ENCODE data around the gene GKN2. TPM values are rescaled to one million over a fixed set of nuclear protein-coding genes. Genes with fewer than 3 reads are reported as not detected.

Gene GKN2
- total and polyA plus RNA-seq, 9 of the 15 experiments (the other 6 are each of a cell fraction or from before 2014, with no cell fraction given): not detected

DNA sequence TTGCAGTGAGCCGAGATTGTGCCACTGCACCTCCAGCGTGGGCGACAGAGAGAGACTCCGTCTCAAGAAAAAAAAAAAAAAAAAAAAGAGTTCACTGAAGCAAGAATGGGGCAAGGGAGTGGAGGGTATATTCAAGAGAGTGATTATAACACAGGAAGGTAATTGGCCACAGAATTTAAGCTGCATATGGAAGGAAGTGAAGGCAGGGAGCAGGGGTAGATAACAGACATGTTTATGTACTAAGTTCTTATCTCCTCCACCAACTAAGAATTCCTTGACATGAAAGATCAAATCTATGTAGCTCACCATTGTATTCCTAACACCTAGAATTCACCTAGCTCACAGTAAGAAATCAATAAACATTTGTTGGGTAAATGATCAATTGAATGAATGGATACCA lies 37.3 kb downstream of the GKN2 start (continued):
- TF ChIP-seq, protein P1, sequence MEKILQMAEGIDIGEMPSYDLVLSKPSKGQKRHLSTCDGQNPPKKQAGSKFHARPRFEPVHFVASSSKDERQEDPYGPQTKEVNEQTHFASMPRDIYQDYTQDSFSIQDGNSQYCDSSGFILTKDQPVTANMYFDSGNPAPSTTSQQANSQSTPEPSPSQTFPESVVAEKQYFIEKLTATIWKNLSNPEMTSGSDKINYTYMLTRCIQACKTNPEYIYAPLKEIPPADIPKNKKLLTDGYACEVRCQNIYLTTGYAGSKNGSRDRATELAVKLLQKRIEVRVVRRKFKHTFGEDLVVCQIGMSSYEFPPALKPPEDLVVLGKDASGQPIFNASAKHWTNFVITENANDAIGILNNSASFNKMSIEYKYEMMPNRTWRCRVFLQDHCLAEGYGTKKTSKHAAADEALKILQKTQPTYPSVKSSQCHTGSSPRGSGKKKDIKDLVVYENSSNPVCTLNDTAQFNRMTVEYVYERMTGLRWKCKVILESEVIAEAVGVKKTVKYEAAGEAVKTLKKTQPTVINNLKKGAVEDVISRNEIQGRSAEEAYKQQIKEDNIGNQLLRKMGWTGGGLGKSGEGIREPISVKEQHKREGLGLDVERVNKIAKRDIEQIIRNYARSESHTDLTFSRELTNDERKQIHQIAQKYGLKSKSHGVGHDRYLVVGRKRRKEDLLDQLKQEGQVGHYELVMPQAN (IDR thresholded peaks at IDR 0.05; ENCODE audit: borderline replicate concordance): no peak
- no peak for TF ChIP-seq MED1 (CRISPR knock-in tag; IDR thresholded peaks at IDR 0.05; ENCODE audit: borderline replicate concordance)
- no peak for TF ChIP-seq CBX8 (IDR thresholded peaks at IDR 0.05; ENCODE audit: borderline replicate concordance, extremely low read depth, low read depth, low read length, poor library complexity, severe bottlenecking)
- no peak for TF ChIP-seq BRD9 (IDR thresholded peaks at IDR 0.05; ENCODE audit: low read depth, partially characterized antibody)
- no peak for TF ChIP-seq HIVEP1 (CRISPR knock-in tag; IDR thresholded peaks at IDR 0.05)
- no peak for TF ChIP-seq TRIM28 (IDR thresholded peaks at IDR 0.05)
- no peak for TF ChIP-seq GTF2E2 (tag; IDR thresholded peaks at IDR 0.05)
- TF ChIP-seq, protein P2, sequence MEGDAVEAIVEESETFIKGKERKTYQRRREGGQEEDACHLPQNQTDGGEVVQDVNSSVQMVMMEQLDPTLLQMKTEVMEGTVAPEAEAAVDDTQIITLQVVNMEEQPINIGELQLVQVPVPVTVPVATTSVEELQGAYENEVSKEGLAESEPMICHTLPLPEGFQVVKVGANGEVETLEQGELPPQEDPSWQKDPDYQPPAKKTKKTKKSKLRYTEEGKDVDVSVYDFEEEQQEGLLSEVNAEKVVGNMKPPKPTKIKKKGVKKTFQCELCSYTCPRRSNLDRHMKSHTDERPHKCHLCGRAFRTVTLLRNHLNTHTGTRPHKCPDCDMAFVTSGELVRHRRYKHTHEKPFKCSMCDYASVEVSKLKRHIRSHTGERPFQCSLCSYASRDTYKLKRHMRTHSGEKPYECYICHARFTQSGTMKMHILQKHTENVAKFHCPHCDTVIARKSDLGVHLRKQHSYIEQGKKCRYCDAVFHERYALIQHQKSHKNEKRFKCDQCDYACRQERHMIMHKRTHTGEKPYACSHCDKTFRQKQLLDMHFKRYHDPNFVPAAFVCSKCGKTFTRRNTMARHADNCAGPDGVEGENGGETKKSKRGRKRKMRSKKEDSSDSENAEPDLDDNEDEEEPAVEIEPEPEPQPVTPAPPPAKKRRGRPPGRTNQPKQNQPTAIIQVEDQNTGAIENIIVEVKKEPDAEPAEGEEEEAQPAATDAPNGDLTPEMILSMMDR (IDR thresholded peaks at IDR 0.05 in 2 of 3, conservative IDR thresholded peaks at IDR 0.05 in 1 of 3; ENCODE audit: insufficient read depth in 2 of 3, low read depth in 1 of 3, low read length in 3 of 3): no peak
- TF ChIP-seq PHF21A (IDR thresholded peaks at IDR 0.05; ENCODE audit: borderline replicate concordance, low read depth): no peak
- no peak for TF ChIP-seq SMARCB1 (IDR thresholded peaks at IDR 0.05; ENCODE audit: insufficient read length, low read depth)
- TF ChIP-seq ZNF311 (CRISPR knock-in tag; IDR thresholded peaks at IDR 0.05): no peak
- peak; percentile 62; the same call in 1 of the 2 replicates for TF ChIP-seq ARID1B (IDR thresholded peaks at IDR 0.05)
- TF ChIP-seq ARHGAP35 (IDR thresholded peaks at IDR 0.05; ENCODE audit: partially characterized antibody): no peak
- TF ChIP-seq TEAD4 (IDR thresholded peaks at IDR 0.05; ENCODE audit: low read length): peak; percentile 40; the same call in 1 of the 2 replicates
- no peak for TF ChIP-seq TEAD4 (CRISPR knock-in tag; IDR thresholded peaks at IDR 0.05; ENCODE audit: borderline replicate concordance)
- TF ChIP-seq, protein P3, sequence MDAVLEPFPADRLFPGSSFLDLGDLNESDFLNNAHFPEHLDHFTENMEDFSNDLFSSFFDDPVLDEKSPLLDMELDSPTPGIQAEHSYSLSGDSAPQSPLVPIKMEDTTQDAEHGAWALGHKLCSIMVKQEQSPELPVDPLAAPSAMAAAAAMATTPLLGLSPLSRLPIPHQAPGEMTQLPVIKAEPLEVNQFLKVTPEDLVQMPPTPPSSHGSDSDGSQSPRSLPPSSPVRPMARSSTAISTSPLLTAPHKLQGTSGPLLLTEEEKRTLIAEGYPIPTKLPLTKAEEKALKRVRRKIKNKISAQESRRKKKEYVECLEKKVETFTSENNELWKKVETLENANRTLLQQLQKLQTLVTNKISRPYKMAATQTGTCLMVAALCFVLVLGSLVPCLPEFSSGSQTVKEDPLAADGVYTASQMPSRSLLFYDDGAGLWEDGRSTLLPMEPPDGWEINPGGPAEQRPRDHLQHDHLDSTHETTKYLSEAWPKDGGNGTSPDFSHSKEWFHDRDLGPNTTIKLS (IDR thresholded peaks at IDR 0.05; ENCODE audit: borderline replicate concordance, low read depth): no peak
- TF ChIP-seq ZNF586 (CRISPR knock-in tag; conservative IDR thresholded peaks at IDR 0.05): no peak
- no peak for TF ChIP-seq SRSF9 (IDR thresholded peaks at IDR 0.05; ENCODE audit: borderline replicate concordance, low read depth, low read length)
- TF ChIP-seq U2AF1 (optimal IDR thresholded peaks at IDR 0.05; ENCODE audit: low read depth, low read length): no peak
- TF ChIP-seq EP300 (IDR thresholded peaks at IDR 0.05; ENCODE audit: low read length): peak; percentile 51

All from K562 (cell line).